HEK293T (cell line): ENCODE results near the gene KLF5.
A peak's percentile ranks its signal among the peaks of the same experiment; 100 is the strongest.
"Not testable (repeated sequence)": the region's sequence is repeated elsewhere in the genome, so short reads cannot be mapped to it uniquely, and the experiment has no call there.

Source experiments
- CTCF ChIA-PET: fragments of 350-600 bp; formaldehyde crosslinking; extraction: SDS; loops from one replicate; lab custom pipeline; 2021; ENCODE audit warnings: antibody characterized with exemption, inconsistent platforms; lab: Yijun Ruan, JAX
- POLR2A ChIA-PET: fragments of 350-600 bp; formaldehyde crosslinking; extraction: SDS; loops from one replicate; lab custom pipeline; 2020; ENCODE audit warnings: antibody characterized with exemption, inconsistent platforms; lab: Yijun Ruan, JAX
- DNase-seq: peaks from one replicate; pipeline ENCODE4 v3.0.0; 2012; ENCODE audit warnings: mixed read lengths; ENCODE audit errors: extremely low spot score
- ARNT ChIP-seq: fragments of 450-650 bp; IDR thresholded peaks from 2 replicates; pipeline ENCODE4 v1.6.1; 2017; ENCODE audit warnings: mild to moderate bottlenecking
- BHLHE40 ChIP-seq: fragments of 450-650 bp; IDR thresholded peaks from 2 replicates; pipeline ENCODE4 v1.6.1; 2016; ENCODE audit warnings: mild to moderate bottlenecking, moderate library complexity, borderline replicate concordance
- CTBP1 ChIP-seq: fragments of 450-650 bp; IDR thresholded peaks from 2 replicates; pipeline ENCODE4 v1.6.1; 2016; ENCODE audit warnings: borderline replicate concordance
- ELF4 ChIP-seq: fragments of 450-650 bp; IDR thresholded peaks from 2 replicates; pipeline ENCODE4 v1.6.1; 2017; ENCODE audit warnings: antibody characterized with exemption
- FOXA1 ChIP-seq: fragments of 450-650 bp; IDR thresholded peaks from 2 replicates; pipeline ENCODE4 v1.6.1; 2016; ENCODE audit warnings: mild to moderate bottlenecking
- FOXK2 ChIP-seq: fragments of 450-650 bp; IDR thresholded peaks from 2 replicates; pipeline ENCODE4 v1.6.1; 2016; ENCODE audit warnings: mild to moderate bottlenecking
- FOXM1 ChIP-seq: fragments of 450-650 bp; IDR thresholded peaks from 2 replicates; pipeline ENCODE4 v1.6.1; 2017; ENCODE audit warnings: mild to moderate bottlenecking, borderline replicate concordance
- HDGF ChIP-seq: fragments of 450-650 bp; IDR thresholded peaks from 2 replicates; pipeline ENCODE4 v1.6.1; 2017; ENCODE audit warnings: antibody characterized with exemption, borderline replicate concordance
- L3MBTL2 ChIP-seq: fragments of 450-650 bp; conservative IDR thresholded peaks from 2 replicates; pipeline ENCODE4 v1.6.1; 2016; ENCODE audit warnings: mild to moderate bottlenecking
- LEF1 ChIP-seq: fragments of 450-650 bp; IDR thresholded peaks from 2 replicates; pipeline ENCODE4 v1.6.1; 2017; ENCODE audit warnings: mild to moderate bottlenecking, borderline replicate concordance
- NFRKB ChIP-seq: fragments of 450-650 bp; IDR thresholded peaks from 2 replicates; pipeline ENCODE4 v1.6.1; 2016; ENCODE audit warnings: mild to moderate bottlenecking, moderate library complexity
- PKNOX1 ChIP-seq: fragments of 450-650 bp; IDR thresholded peaks from 2 replicates; pipeline ENCODE4 v1.6.1; 2016
- SP1 ChIP-seq: fragments of 450-650 bp; IDR thresholded peaks from 2 replicates; pipeline ENCODE4 v1.6.1; 2017
- SUZ12 ChIP-seq: fragments of 450-650 bp; IDR thresholded peaks from 2 replicates; pipeline ENCODE4 v1.6.1; 2016; ENCODE audit warnings: mild to moderate bottlenecking
- TARDBP ChIP-seq: fragments of 450-650 bp; IDR thresholded peaks from 2 replicates; pipeline ENCODE4 v1.6.1; 2016
- ZNF384 ChIP-seq: fragments of 450-650 bp; IDR thresholded peaks from 2 replicates; pipeline ENCODE4 v1.6.1; 2016

KLF5 gene

DNA sequence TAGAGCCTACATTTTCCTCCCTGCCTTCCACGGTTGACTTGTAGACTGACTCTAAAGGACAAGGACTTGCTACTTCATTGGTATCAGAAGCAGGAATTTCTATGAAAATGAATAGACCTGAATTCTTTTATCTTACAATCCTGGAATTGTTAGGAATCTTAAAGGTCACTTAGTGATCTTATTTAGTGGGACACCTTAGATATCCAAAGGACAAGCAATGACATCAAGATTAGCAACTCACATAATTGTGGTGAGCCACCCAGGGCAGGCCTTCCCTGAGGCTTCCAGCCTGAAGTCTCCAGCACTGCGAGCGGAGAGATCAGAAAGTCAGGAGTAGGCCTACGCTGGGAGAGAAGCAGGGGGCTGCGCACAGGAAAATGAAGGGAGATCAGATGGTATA, 37.8 kb downstream of the KLF5 start:
- ChIA-PET POLR2A (no interaction called here), CTCF (no interaction called here)
- no peak for DNase-seq
- no peak for TF ChIP-seq L3MBTL2

- POLR2A ChIA-PET, CTCF ChIA-PET, DNase-seq: not testable (repeated sequence)
These were observed 42.0 kb downstream of the KLF5 start for GRCh38 chr13:73100781-73101180.

- CTCF ChIA-PET: no interaction called here
- TF ChIP-seq ELF4: no peak
- no peak for TF ChIP-seq CTBP1
- TF ChIP-seq FOXK2: no peak
- TF ChIP-seq HDGF: no peak
- no peak for TF ChIP-seq SUZ12
- no peak for TF ChIP-seq FOXM1
- TF ChIP-seq LEF1: no peak
- TF ChIP-seq NFRKB: no peak
- no peak for TF ChIP-seq L3MBTL2
- TF ChIP-seq PKNOX1: no peak
- POLR2A ChIA-PET: no interaction called here
- DNase-seq: no peak
These were observed 42.7 kb downstream of the KLF5 start for GRCh38 chr13:73101351-73102007.

DNA sequence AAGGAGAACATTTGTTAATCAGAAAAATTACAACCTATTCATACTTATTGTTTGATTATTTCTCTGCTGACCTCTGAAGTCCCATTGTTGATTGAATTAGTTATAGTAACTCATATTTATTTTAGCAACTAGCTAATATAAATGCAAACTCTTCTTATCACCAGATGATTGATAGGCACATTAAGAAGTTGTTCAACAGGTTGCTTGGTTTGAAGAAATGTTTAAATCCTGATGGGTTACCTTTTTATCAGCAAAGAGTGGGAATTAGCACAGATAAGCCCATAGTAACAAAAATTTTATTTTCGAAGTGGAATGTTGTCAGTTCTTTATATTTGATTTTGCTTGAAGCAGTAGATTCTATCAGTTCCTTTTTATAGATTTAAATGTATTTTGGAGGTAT, 44.4 kb downstream of the KLF5 start:
- ChIA-PET CTCF (no interaction called here), POLR2A (no interaction called here)
- DNase-seq: no peak
- TF ChIP-seq CTBP1: no peak
- no peak for TF ChIP-seq NFRKB
- no peak for TF ChIP-seq SUZ12
- no peak for TF ChIP-seq FOXK2
- TF ChIP-seq LEF1: no peak
- no peak for TF ChIP-seq FOXA1
- TF ChIP-seq BHLHE40: no peak
- 0 out of 2 replicates have a peak, but pooled peaks have one; percentile 23 for TF ChIP-seq PKNOX1

GRCh38 chr13:73106513-73107178, 47.8 kb downstream of the KLF5 start:
- no peak for DNase-seq
- no peak for TF ChIP-seq PKNOX1
- no peak for TF ChIP-seq NFRKB
- no peak for TF ChIP-seq SP1
- POLR2A ChIA-PET: no interaction called here
- CTCF ChIA-PET: no interaction called here

- ChIA-PET CTCF (no interaction called here), POLR2A (no interaction called here)
These were observed 48.7 kb downstream of the KLF5 start for GRCh38 chr13:73107481-73107880.

GRCh38 chr13:73107970-73108369, 49.2 kb downstream of the KLF5 start:
- ChIA-PET POLR2A (no interaction called here), CTCF (no interaction called here)

More at GRCh38 chr13:73107481-73107880, 48.7 kb downstream of the KLF5 start:
- no peak for DNase-seq
- TF ChIP-seq HDGF (no peak), ZNF384 (no peak), TARDBP (no peak), FOXK2 (no peak), FOXA1 (no peak), SUZ12 (no peak), ELF4 (no peak), BHLHE40 (no peak)

More at GRCh38 chr13:73107970-73108369, 49.2 kb downstream of the KLF5 start:
- TF ChIP-seq BHLHE40 (no peak), SUZ12 (no peak), LEF1 (no peak), FOXA1 (no peak), SP1 (no peak), HDGF (no peak), FOXM1 (no peak), ELF4 (no peak), TARDBP (no peak), ZNF384 (no peak), NFRKB (no peak), L3MBTL2 (no peak), FOXK2 (no peak), ARNT (no peak)
- DNase-seq: no peak
